HCEC 1CT (cell line): ENCODE data around the gene DELE1.
"Not testable (repeated sequence)": the region's sequence is repeated elsewhere in the genome, so short reads cannot be mapped to it uniquely, and the experiment has no call there.

Source experiments
- DNase-seq: peaks from one replicate; pipeline ENCODE4 v3.0.0-alpha.2; 2017

Gene DELE1

DNA sequence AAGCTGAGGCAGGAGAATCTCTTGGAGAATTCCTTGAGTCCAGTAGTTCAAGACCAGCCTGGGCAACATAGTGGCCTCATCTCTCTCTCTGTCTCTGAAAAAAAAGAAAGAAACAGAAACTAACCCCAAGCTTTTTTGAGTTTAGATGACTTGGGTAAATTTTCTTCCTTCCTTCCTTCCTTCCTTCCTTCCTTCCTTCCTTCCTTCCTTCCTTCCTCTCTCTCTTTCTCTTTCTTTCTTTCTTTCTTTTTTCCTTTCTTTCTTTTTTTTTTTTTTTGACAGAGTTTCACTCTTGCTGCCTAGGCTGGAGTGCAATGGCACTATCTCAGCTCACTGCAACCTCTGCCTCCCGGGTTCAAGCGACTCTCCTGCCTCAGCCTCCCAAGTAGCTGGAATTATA is 33.2 kb upstream of the DELE1 start:
- DNase-seq, result not testable (repeated sequence)

DNA sequence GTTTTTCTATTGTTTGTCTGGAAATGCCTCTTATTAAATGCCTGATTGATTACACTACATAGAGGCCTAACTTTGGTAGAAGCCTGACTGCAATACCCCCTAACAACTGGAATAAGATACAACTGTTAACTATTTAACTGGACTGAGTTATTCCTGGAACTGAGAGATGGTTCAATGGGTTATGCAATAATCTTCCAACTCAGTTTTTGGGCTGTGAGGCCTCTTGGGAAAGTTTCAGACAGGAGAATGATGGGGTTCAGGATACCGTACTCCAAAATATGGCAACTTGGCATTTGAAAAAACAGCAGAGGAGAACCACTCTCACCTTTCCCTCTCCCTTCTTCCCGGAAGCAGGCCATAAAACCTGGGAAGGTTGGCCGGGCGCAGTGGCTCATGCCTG is 26.2 kb upstream of the DELE1 start:
- DNase-seq, result no peak

DNA sequence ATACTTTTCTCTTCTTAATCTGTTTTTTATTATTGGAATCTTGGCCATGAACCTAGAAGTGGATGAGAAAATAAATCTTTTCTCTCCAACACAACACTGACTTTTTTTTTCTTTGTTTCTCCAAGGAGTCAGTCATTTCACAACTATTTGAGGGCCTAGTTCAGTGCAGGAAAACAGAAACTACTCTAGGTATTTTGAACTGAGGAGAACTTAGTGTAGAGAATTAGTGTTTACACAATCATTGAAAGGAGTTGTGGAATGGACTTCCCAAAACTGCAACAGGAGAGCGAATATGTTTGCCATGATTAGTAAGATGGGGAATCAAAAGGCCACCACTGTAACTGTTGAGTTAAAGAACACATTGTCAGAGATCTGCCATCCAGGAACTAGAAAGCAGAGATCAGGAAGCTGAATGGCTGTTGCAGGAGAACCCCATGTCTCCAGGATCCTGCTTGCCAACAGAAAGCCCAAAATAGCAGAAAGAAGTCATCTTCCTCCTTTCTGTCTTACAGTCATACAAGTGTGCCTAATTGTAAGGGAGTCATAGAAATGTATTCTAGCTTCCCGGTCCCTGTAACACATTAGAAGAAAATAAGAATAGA is 25.1 kb upstream of the DELE1 start:
- no peak for DNase-seq

DNA sequence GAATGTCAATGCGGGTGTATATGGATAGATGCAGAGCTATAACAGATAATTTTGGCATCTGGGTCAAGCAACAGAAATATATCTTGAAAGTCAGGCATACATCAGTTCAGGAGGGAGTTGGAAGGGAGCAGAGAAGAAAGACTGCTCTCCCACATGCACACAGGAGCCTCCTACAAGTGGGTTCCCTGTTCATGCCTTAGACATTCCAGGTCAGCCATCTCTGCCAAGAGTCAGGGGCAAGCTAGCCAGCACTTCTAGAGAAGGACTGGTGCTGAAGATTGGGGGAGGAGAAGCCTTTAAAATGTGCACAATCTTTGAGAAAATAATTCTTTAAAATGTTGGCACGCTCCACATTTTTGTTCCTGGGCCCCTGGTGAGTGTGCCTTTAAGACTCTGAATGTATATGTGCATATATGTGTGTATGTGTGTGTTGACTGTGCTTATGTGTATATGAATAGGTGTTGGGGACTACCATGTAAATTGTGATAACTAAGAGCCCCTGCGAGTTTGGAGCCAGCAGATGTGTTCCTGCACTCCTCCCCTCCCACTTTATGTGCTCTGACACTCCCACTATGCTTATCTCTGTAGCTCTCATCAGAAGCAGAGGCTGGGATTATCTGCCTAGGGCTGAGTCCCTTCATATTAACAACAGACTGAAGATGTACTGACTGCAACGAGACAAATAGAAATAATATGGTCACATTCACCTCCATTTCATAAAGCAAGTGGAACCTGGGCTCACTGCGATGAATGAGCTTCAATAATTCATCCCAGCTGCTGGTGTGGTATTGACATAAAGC is 21.5 kb upstream of the DELE1 start:
- DNase-seq, result no peak

DNA sequence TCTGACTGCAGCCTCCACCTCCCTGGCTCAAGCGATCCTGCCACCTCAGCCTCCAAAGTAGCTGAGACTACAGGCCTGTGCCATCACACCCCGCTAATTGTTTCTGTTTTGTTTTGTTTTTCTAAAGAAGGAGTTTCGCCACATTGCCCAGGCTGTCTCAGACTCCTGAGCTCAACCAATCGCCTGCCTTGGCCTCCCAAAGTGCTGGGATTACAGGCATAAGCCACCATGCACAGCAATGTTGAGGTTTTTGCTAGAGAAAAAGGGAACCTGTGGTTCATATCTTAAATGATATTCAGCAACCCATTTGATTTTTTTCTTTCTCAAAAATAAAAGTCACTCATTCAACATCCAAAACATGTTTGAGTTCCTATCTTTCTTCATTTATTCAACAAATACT is 20.4 kb upstream of the DELE1 start:
- DNase-seq, result no peak

DNA sequence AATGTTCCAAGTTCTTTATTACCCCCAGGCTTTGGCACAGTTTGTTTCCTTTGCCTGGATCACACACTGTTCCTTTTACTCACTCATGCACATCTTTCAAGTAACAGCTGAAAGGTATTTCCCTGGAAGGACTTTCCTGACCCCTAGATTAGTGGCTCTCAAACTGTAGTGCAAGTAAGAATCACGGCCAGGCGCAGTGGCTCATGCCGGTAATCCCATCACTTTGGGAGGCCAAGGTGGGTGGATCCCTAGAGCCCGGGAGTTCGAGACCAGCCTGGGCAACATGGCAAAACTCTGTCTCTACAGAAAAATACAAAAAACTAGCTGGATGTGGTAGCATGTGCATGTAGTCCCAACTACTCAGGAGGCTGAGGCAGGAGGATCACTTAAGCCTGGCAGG is 19.1 kb upstream of the DELE1 start:
- no peak for DNase-seq

DNA sequence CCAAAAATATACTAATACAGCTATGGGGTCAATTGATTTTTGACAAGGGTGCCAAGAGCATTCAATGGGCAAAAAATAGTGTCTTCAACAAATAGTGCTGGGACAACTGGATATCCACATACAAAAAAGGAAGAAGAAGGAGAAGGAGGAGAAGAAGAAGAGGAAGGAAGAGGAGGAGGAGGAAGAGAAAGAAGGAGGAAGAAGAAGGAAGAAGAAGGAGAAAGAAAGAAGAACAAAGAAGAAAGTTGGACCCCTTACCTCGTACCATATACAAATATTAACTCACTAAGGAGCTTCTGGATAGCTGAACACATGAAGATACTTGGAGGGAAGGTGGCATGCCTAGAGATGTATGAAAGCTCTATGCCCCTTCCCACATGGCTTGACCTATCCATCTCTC is 17.2 kb upstream of the DELE1 start:
- DNase-seq, result no peak

DNA sequence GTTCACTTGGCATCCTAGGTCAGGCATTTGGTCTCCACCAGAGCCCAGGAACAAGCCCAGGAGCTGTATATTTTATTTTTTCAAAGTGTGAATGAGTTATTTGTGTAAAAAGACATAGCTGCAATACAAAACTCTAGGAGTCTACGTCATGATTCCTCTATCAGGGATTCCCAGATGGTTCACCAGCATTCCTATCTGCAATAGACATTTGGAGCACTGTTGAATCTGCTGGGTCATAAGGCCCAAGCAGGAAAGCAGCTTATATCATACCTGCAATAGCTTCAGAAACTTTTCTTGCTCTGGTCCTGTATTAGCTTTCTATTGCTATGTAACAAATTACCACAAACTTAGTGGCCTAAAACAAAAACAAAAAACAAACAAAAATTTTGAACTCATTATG is 16.7 kb upstream of the DELE1 start:
- no peak for DNase-seq

DNA sequence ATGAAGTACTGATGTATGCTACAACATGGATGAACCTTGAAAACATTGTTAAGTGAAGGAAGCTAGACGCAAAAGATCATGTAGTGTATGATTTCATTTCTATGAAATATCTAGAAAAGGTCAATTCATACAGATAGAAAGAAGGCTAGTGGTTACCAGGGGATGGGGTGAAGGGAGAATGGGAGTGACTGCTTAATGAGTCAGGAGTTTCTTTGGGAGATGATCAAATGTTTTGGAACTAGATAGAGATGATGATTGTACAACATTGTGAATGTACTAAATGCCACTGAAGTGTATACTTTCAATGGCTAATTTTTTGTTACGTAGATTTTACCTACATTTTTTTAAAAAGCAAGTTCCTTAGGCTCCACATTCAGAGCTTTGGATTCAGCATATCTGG is 14.9 kb upstream of the DELE1 start:
- DNase-seq, result peak; percentile 67

DNA sequence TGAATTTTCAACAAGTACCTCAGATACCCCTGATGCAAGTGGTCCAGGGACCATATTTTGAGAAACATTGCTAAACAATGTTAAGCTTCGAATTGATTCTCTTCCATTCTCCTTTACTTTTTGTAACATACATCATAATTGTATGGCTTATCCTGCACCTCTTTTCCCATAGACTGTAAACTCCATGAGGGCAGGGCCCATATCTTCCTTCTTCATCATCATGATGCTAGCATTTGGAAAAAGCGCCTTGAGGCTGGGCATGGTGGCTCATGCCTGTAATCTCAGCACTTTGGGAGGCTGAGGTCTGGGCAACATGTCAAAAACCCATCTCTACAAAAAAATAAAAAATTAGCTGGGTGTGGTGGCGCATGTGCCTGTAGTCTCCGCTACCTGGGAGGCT is 14.5 kb upstream of the DELE1 start:
- DNase-seq, result no peak

DNA sequence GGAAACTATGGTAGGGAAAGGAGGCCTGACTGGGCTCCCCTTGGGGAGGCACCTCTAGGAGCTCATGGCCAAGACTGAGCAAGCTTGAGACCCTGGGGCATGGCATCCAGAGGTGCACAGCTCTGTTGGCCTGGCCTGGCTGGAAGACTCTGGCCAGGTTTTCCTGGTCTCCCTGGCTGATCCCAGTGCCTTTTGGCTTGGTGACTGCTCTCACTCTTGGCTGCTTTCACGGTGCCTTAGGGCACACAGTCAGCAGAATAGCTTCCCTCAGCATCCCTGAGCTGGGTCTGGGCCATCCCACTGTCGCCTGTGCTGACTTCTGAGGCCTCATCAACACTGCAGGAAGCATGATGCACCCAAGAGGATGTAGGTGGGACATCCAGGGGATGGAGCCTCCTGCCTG is 13.4 kb upstream of the DELE1 start:
- DNase-seq, result no peak

DNA sequence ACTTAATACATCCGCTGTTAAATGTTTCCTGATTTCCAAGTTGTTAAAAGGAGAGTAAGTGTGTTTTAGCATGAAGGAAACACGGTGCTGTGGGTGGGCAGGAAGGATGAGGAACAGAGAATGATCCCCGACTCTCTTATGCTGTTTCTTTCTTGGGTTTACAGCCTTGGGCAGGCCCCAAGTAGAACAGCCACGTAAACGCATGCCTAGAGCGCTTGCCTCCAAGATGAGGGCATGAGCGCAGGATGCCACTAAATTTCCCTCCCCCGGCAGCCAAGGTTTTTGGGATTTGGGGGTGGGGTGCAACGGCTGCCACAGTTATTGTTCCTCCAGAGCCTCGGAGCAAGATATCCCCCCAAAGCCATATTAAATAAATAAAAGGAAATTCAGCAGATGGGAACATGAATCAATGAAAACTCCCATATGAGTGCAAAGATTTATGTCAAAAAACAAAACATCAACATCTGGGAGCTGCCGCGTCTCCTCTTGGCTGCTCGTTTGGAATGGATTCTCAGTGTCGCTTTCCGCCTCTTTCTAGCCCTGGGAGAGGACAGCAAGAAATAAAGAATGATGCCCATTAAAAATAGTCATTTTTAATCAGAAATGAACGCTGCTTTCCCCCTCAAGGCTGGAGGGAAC is 10.0 kb upstream of the DELE1 start:
- no peak for DNase-seq

DNA sequence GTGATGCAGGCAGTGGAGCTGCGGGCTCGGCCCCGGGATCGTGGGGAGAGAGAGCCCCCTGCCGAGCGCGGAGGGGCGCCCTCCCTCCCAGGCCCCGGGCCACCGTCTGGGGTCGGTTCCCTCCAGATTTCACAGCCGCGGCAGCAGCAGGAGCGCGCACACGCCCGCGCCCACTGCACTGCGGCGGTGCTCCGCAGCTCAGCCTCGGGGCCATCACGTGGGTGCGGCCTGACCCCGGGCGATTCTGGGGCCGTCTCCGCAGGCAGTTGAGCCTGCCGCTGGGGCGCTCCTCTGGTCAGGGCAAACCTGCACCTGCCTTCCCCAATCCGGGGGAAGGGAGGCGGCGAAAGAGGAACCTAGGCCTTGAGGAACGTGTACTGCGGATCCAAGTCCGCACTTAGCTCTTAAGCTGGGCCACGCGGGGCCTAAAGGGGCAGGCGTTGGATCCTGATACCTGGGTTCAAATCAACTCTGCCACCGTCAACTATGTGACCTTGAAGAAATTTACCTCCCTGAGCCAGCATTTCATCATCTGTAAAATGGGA is 9.4 kb upstream of the DELE1 start:
- no peak for DNase-seq

DNA sequence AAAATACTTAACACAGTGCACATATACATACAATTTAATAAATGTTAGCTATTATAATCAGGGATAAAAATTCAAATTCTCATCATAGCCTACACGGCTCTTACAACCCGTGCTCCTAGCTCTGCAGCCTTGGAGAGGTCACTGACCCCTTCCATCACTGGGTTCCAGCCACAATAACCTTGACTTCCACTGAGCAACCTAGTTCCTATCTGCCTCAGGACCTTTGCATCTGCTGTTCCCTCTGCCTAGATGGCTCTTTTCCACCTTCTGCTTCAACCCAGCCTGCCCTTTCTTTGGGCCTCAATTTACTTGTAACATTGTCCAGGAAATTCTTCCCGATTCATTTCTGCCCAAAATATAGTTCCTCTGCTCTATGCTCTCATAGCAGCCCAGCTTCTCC is 8.9 kb upstream of the DELE1 start:
- DNase-seq, result no peak

DNA sequence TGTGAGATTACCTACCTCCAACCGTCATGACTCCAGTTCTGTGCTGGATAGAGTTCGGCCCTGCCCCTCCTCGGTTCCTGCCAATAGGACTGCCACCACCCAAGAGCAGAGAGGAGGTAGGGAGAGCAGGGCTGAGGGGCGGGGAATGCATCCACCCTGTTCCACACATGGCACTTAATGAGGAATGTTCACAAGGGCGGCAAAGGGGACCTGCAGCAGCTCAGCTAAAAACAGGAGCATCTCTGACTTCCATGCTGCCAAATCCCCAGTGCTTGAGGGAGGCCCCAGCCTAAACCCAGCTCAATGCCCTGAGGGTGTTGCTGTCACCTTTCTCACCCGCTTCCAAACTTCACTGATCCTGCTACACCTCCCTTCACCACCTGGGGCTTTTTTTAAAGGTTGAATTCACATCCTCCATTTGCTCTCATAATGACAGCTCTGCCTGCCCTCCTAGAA is 7.8 kb upstream of the DELE1 start:
- no peak for DNase-seq

DNA sequence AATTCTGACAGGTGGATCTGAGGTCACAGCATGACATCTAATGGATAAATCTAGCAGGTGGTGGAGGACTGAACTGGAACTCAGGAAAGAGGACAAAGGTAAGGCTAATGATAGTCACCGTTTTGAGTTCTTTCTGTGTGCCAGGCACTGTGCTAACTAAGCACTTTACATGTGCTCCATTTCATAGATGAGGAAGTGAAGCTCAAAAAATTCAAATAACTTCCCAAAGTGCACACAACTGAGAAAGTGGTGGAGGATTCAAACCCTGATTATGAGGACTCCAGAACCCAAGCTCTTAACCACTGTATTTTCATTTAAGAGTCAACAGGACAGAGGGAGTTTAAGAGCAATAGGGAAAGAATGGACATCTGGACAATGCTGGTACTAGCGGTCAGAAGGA is 7.1 kb upstream of the DELE1 start:
- no peak for DNase-seq

DNA sequence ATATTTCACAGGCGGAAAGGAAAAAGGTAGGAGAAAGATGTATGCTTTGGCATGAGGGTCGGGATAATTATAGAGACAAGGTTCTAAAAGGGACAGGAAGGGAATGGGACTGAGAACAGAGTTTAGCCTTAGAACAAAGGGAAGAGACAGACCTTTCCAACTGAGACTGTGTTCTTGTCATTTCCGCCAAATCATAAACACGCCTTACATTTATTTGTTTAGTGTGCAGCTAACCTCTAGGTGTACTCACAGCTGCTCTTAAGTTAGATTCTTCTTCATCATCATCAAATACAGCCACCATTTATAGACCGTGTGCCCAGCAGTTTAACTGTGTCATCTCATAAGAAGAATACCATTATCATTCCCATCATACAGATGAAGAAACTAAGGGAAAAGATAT is 5.9 kb upstream of the DELE1 start:
- DNase-seq, result no peak

DNA sequence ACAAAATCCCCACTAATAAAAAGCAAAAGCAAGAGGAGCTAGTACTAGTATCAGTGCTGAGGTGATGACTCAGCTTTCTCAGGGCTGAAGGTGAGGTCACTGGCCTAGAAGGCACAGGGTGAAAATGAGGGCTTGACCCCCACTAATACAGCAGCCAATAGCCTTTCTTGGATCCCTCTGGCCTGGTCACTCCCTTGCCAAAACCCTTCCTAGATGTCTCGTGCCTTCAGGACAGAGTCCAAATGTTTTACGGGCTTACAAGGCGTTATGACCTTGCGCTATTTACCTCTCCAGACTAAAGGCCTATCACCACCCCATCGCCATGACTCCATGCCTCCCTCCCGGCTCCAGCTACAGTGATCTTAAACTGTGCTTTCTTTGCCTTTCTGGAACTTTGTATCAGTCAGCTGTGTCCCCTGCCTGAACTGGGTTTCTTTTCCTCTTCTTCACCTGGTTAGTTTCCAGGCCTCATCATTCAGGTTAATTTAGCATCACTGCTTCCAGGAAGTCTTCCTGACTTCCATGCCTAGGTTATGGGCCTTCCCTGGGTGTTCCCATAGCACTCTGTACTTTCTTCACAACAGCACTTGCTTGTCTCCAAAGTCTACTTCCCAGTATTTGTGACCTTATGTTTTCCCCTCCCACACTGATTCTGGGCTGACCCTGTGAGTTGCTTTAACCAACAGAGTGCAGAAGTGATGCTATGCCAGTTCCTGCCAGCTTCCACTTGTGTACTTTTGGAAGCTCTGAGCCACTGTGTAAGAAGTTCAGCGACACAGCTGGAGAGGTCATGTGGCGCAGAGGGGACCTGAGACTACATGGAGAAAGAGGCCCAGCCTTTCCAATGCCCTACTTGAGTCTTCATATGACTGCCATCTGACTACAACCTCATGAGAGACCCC is 4.2 kb upstream of the DELE1 start:
- DNase-seq, result no peak

DNA sequence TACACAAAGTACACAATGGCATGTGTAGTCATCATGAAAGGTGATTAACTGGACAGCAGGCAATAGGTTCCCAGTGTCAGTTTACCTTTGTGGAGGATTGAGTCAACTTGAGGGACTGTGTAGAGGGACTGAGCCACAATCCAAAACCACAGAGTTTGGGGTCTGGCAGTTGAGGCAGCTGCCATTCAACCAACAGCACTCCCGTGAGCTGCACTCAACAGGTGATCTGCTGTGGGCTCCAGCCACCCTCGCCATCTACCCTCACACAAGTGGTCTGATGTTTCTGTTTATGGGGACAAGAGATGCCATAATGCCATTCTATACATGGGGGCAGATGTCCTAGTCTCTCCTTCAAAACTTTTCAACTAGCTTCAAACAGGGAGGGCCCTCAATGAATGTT is 2.9 kb upstream of the DELE1 start:
- DNase-seq, result no peak

DNA sequence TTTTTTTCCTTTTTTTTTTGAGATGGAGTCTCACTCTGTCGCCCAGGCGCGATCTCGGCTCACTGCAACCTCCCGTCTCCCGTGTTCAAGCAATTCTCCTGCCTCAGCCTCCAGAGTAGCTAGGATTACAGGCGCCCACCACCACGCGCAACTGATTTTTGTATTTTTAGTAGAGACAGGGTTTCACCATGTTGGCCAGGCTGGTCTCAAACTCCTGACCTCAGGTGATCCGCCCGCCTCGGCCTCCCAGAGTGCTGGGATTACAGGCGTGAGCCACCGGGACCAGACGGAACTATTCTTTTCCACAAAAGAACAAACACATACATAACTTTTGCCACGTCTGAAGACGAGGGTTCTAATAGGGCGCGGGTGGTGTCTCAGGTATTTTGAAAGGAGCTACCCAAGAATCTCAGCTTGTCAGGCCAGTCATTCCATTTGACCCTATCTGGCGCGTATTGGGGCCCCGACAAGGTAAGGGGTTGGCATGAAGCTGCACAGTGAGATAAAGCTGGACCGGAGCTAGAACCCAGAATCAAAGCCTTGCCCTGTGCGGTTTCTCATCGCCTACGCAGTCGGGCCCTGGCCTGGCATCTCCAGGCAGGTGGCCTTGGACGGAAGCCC is 734 bp upstream of the DELE1 start:
- DNase-seq, result not testable (repeated sequence)

DNA sequence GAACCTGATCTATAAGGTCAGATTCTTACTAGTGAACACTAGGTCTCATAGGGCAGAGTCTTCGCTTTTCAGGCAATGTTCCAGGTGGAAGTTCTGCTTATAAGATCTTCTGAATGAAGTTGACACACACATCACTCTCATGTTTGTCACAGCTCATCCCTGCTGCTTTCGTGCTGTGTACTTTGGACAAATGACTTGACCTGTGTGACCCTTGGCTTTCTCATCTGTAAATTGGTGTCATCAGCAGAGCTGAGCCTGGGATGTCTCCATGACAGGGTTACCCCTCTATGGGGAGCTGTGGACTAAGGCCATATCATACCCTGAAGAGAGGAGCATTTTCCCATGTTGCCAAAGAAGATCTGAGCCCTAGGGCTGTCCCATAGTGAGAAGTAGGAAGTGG is 2.8 kb downstream of the DELE1 start:
- DNase-seq, result no peak

DNA sequence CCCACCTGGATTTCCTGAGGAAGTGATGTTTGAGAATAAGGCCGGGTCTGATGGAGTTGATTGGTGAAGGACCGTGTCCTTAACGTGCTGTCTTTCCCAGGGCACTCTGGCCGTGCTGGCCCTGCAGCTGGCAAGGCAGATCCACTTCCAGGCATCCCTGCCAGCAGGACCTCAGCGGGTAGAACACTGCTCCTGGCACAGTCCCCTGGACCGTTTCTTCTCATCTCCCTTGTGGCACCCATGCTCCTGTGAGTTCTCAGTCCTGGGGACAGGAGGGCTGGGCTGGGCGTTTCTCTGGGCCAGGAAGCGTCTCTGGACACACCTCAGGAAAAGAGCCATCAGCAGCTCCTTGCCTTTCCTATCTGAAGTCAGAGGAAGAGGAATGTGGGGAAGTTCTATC is 4.4 kb downstream of the DELE1 start:
- DNase-seq, result no peak
